Measurements from ENCODE around the gene CLEC20A.
"Not testable (repeated sequence)": the region's sequence is repeated elsewhere in the genome, so short reads cannot be mapped to it uniquely, and the experiment has no call there.

Gene CLEC20A

DNA sequence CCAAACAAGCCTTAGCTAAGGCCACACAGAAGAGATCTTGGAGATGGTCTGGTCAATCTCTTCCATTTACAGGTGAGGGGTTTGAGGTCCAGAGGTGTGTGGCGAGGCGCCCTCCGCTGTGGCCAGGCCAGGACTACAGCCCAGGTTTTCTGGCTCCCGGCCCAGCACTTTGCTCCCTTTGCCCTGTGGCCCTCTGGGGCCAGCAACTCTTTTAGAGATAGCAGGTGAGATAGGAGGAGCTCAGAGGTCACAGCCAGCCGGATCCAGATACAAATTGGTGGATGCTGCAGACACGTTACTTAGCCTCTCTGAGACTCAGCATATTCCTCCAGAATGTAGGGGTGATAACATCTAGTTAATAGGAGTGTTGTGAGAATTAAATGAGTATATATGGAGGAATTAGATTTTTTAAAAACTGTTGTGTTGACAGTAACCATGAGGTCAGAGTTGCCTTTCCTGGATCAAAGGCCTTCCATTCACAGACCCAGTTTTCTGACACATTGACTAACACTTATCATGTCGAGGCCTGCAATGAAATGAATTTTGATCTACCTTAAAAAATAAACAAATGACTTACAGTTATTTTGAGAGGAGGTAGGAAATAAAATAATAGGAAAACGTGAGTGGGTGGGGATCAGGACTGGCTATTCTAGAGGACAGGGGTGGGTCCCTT is 32.7 kb upstream of the CLEC20A start:
- no peak for DNase-seq (ENCODE audit: low read depth, low spot score)

DNA sequence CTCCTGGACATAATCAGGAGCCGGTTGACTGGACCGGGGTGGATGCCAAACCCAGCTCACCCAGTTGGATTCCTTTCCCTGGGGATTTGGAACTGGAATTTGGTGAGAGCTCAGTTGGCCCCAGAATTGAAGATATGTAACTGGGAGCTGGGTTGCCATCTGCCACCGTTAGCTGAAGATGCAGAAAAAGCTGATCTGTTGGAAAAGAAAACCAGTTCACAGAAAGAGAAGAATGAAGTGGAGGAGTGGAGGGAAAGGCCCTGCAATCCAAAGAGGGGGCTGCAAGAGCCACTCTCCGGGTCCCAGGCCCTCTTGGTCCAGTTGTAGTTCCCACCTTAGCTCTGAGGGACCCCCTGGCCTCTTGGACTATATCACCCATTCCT is 32.2 kb upstream of the CLEC20A start:
- DNase-seq (ENCODE audit: low read depth, low spot score) = no peak

DNA sequence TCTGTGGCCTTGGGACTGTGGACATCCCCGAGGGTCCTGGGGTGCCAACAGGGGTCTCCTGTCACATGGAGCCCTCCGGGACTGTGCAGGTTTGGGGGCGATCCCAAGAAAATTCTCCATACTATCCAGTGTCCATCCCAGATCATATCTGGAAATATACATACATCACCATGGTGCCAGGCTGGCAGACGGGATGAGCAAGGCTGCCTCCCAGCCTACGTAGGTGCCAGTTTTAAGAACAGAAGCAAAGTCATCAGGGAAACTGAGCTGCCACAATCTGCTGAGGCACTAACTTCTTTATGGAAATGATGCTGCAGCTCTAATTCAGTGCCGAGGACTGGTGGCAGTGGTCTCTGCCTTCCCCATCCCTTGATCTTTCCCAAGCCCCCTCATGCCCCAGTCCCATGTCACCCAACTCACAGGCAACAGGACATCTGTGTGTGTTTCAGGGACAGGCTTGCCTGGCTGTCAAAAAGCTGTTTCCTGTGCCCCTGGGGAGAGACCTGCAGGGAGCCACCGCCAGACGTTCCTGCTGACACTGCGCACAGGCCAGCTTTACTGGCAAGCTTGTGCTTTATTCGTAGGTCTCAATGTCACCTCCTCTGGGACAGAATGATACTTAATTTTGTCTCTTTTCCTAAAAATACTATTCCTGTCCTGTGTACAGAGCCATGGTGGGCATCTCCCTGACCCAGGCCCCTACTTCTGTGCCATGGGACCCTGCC is 31.6 kb upstream of the CLEC20A start:
- DNase-seq (ENCODE audit: low read depth, low spot score) = no peak

DNA sequence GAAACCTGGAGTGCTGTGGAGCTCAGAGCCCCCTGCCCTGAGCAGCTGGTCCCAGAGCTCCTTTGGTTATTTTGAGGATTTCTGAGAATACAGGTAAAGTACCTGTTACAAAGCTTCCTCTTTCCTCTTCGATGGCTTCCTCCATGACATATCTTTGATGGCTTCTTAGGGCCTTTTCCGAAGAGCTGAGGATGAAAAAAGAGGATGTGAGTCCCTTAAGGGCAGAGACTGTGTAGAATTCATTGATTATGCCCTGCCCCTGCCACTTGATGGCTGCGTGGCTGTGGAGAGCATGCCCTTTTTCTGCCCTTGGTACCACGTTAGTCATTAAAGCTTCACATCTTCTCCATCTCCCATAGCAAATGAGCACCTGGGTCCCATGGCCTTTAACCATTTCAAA is 30.4 kb upstream of the CLEC20A start:
- DNase-seq (ENCODE audit: low read depth, low spot score) = no peak

DNA sequence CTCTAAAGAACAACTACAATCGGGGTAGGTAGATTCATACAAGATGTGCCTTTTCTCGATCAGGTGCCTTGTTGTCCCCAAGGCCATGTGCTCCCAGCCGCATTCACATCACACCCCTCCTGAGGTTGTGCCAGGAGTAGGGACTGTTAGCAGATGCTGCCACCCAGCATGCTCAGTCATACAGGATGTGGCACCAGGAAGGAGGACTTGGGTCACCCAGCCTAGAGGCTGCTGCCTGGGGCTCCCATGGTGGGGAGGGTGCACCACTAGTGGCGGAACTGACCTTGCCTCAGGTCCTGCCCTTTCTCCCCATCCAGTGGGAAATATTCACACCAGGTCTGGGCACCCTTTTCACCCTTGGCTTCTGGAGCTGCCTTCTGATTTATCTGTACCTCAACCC is 24.5 kb upstream of the CLEC20A start:
- DNase-seq (ENCODE audit: low read depth, low spot score) = no peak

DNA sequence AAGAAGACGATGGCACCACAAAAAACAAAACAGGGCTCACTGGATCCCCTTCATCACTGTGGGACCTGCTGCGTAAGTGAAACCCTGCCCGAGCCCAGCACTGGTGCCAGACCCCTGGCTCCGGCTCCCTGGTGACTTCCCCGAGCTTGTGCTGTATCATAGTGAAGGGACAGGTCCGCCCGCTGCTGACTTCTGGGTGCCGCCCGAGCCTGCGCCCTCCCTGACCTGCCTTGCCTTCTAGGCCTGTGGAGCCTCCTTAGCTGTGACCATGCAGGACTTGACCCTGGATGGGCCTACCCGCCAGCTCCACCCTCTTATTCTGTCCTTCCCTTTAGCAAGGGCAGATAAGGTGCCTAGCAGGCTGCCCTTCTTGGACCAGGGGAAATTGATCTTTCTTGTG is 24.0 kb upstream of the CLEC20A start:
- DNase-seq (ENCODE audit: low read depth, low spot score) = no peak

DNA sequence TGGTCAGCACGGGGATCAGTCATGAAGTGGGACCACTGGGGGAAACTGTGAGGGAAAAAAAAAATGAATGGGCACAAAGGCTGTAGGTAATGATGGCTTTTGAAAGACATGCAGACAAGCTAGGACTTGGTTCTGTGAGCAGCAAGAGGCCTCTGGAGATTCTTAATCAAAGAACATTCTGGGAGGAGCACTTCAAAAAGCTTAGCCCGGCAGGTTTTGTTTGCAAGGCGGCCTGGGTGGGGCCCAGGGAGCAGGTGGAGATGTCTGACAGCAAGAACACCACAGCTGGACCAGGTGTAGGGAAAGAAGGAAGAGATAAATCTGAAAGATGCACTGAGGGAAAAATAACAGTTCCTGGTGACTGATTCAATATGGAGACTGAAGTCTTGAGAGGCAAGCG is 22.1 kb upstream of the CLEC20A start:
- no peak for DNase-seq (ENCODE audit: low read depth, low spot score)

DNA sequence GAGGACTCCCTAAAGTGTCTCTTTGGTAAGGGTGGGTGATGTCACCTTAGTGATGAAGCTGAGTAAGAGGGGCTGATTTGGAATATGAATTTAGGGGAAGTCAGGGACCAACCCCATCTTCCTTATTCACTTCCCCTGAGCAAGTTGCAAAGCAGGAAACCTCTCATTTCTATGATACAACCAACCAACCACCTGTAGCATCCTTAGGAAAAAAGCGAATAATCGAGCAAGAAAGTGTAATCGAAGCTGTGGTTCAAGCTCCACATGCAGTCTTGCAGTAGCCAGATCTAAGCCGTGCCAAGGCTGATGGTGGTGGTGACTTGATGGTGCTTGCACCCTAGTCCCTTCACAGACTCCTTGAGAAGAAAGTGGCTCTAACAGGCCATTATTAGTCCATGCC is 19.3 kb upstream of the CLEC20A start:
- DNase-seq (ENCODE audit: low read depth, low spot score) = no peak

DNA sequence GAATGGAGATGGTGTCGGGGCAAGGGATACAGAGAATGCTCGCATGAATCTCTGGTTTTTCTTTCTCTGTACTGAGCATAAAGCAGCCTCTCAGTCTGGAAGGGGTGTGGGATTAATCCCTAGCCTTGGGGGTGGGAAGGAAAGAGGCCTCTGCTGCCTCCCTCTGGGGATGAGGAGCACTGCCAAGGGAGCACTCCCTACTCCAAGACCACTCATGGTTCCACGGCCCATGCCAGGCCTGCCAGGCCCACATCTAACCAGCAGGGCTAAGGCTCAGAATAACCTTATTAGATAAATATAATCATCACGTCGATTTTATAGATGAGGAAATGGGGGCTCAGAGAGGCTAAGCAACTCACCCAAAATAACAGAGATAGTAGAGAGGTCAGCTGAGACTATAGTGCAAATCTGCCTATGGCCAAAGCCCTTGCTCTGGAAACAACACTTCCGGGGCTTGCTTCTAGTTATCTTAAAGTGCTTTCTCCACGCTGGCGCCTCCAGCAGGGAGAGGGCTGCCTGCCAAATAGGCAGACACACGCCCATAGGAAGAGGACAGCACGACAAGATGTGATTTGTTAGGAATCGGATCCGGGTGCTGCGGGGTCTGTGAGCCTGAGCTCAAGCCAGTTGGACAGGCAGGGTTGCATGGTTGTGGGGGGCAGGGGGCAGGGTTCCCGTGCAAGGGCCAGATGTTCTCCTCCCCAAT is 16.7 kb upstream of the CLEC20A start:
- no peak for DNase-seq (ENCODE audit: low read depth, low spot score)

DNA sequence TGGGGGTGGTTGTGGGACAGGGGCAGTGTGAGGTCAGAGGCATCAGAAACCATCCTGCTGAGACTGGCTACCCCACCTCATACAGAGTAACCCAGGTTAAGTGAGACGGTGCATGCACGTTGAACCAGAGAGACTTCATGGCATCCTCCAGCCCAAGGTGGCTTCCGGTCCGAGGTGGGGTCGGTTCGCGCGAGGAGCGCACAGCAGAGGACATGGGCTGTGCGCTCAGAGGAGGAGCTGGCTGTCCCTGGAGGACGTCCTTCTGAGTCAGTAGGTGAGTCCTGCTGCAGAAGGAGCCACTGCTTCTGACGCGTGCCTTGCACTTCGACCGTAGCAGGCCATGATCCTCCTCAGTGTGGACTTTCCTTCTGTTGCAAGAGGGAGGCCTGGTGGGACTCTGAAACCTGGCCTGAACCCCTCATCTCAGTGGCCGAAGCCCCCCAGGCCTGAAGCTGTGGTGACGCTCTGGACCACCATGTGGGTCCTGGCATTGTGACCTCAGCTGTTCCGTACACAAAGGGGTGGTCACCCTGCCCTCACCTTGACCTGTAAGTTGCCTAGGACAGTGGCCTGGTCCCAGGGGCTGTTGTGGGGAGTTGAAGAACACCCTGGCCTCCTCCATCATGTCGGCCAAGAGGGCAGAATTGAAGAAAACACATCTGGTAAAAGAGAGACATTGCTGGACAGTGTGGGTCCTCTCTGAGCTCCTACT is 16.0 kb upstream of the CLEC20A start, which contains the start of gene TEX35:
TEX35 (plus strand) TSS at position 544 of the 712 bp plus-strand sequence; CDS start at position 624, 80 bp downstream.
- no peak for DNase-seq (ENCODE audit: low read depth, low spot score)

DNA sequence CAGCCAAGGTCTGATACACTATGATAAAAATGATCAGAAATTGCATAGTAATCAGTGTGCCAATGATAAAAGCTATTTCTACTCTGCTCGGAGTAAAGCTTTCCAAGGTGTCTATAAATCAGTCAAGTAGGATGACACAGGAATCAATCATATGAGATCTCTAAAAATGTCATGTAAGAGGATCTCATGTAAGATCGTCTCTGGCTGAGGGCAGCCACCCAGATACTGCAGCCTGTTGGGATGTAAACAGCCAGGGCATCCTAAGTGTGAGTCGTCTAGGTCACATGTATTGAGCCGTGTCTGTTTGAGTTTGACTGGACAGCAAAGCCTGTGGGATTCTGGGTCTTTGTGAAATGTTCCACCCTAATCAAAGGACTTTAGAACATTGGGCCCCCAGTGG is 13.4 kb upstream of the CLEC20A start:
- DNase-seq (ENCODE audit: low read depth, low spot score) = no peak

DNA sequence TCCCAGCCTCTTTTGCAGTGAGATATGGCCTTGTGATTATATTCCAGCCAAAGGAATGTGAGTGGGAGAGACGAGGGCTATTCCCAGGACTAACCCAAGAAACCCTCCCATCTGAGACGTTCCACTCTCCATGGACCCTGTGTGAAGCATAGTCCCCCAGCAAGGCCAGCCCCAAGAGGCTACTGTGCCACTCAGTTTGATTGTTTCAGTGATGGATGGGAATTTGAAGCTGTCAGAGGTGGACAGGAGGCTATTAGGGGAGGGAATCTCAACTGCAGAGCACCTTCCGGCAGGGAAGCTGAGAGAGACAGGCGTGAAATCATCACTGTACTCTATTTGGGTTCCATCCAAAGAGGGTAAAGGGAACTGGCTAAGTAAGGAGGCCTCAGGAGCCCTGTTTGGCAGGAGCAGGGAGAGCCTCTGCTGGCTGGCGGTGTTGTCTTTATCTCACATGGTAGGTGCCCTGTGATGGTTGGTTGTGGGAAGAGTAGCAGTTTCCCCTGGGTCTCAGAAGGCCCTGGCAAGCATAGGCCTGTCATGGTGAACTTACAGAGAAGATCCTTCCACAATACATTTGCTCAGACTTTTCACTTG is 12.7 kb upstream of the CLEC20A start:
- no peak for DNase-seq (ENCODE audit: low read depth, low spot score)

DNA sequence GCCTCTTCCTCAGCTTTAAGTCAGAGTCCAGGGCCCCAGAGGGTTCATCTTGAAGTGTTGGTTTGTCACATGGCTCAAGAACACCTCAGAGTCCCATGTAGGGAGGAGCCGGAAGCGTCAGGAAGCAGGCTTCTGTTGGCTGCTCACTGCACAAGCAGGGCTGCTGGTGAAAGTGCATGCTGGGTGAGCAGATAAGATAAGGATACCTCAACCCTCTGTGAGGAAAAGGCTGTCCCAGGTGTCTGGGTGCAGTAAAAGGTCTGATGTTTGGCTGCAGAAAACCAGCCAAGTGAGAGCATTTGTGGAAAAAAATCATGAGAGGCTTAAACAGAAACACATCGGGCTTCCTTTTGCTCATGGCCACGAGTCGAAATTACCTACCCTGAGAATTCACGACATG is 9.9 kb upstream of the CLEC20A start:
- no peak for DNase-seq (ENCODE audit: low read depth, low spot score)

DNA sequence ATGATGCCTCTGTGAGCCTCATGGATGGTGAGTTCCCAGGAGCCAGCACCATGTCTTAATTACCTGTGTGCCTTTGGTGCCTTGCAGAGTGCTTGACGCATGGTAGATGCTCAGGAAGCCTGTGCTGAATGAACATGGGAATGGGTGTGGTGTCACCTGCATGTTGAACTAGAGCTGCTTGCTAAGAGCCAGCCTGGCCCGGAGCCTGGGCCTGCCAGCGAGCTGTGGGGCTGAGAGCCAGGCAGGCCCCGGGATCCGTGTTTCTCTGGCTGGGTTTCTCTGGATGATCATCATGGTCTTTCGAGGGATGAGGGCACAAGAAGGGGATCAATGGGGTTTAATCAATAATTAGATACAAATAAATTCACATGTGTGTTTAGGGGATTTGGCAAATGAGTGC is 9.4 kb upstream of the CLEC20A start:
- DNase-seq (ENCODE audit: low read depth, low spot score) = no peak

DNA sequence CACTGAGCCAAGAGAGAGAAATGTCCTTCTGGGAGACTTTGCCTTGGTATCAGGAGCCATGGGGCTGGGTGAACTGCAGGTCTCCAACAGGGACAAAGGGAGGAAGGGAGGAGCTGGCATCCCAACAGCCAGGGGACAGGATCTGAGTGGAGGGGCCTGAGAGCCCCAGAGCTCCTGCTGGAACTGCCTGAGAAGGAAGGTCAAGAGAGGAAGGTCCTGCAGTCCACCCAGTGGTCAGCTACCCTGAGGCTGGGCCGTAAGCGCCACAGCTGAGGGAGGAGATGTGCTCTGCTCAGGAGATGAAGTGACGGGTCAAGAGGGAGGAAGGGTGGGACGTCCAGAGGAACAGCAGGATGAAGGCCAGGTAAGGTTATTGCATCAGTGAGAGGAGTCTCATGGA is 7.5 kb upstream of the CLEC20A start:
- DNase-seq (ENCODE audit: low read depth, low spot score) = no peak

DNA sequence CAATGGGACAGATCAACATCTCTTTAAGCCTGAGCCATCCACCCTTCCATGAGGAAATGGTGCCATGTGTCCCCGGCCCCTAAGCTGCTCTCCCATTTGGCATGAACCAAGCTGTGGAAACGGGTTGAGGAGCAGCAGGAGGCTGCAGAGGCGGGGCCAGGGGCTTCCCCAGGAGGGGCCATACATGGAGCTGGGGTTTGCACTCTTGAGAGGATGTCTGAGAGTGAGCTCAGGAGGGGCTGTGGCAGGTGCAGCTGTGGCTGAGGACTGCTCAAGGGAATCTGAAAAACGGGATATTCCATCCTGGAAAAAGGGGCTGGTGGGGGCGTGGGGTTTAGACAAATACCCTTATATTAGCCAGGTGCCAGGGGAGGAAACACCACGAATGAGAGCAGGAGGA is 7.1 kb upstream of the CLEC20A start:
- DNase-seq (ENCODE audit: low read depth, low spot score) = no peak

DNA sequence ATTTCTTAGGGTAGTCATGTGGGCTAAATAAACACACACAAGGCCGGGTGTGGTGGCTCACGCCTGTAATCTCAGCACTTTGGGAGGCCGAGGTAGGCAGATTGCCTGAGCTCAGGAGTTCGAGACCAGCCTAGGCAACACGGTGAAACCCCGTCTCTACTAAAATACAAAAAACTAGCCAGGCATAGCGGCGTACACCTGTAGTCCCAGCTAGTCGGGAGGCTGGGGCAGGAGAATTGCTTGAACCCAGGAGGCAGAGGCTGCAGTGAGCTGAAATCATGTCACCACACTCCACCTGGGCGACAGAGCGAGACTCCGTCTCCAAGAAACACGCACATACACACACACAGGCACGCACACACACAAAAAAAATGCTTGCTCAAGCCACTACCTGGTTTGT is 6.6 kb upstream of the CLEC20A start:
- not testable (repeated sequence) for DNase-seq (ENCODE audit: low read depth, low spot score)

DNA sequence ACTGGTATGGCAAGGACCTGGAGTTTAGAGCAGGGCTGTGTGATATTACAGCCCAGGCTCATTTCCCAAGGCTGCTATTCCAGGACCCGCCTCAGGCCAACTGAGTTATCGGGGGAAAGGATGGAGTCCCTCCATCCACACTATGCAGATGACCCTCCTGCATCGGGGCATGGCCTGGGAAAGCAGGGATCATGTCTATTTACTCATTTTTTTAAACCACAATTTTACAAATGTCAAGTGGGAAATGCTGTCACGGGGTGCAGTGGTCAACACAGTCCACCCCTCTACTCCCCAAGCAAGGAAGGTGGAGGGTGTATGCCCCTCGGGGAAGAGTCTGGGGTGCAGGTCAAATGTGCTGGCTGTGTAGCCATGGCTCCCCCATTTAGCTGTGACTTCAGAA is 6.1 kb upstream of the CLEC20A start:
- DNase-seq (ENCODE audit: low read depth, low spot score) = no peak

DNA sequence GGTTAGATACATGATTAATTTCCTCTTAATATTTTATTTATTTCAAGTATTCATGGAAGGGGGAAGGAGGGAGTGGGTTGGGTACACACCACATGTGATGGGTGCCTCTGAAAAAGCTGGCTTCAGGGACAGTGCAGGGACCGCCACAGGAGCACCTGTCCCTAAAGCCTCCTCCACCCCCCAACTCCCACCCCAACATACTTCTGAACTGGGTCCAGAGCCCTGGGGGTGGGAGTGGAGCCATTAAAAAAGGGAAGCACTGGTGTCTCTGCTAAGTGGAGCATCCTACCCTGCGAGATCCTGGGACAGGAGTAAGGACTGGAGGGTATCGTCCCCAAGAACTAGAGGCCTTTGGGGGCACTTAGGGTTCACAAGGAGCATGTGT is 5.6 kb upstream of the CLEC20A start:
- DNase-seq (ENCODE audit: low read depth, low spot score) = no peak

DNA sequence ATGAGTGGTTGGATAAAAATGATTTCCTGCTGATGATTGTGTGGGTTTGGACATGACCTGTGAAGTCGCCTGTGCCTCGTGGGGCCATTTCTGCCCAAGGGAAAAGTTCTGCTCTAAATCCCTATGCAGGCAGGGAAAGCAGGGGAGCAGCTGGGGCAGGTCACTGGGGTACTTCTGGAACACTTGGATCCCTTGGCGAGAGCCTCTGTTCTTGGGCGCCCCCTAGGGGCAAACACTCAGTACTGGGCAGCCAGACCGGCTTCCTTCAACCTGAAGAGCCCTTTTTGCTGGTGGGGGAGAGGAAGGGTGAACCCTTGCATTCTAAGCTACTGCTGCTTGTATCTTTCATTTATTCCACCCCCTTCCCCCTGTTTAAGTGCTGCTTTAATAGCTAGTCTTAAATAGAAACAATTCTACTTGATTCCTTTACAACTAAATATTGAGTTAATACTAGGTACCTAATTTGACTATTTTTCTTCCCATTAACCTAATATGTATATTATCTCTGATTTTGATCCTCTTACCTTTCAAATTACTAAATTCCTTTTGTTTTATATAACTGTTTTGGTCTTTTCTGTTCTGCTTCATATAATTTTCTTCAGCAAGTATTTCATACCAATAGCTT is 5.1 kb upstream of the CLEC20A start:
- DNase-seq (ENCODE audit: low read depth, low spot score) = no peak

DNA sequence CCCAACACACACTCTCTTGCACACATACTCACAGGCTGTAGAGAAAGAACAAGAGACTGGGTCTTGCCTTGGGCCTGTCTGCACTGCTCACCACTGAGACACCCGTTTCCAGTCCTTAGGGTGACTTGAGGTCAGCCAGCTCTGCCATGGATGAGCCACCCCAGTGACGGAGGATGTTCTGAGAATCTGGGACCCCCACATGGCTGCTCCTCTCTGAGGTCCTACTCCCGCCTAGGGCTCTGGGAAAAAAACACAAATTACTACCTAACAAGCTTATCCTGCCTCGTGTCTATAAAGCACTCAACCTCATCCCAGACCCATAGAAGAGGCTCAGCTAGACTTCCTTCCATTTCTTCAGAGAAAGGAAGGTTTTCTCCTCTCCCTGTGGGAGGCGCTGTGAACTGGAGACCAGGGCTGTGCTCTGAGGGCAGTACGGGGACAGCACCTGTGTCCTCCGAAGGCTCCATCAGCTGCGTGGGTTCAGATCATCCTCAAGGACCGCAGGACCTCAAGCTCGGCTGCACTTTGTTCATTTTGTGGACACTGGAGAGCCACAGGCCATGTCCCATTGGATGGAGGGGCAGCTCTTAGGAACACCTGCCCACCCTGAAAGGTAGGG is 4.3 kb upstream of the CLEC20A start:
- DNase-seq (ENCODE audit: low read depth, low spot score) = no peak
